NCI-H345 treated with DMSO at 0.1 percent for 48 hours (cell line): ENCODE data around the gene BEGAIN.

ENCODE experiments used
- DNase-seq: peaks from one replicate; lab custom pipeline; 2025; ENCODE audit not compliant: unreplicated experiment; lab: John Stamatoyannopoulos, UW

The BEGAIN gene

GRCh38 chr14:100554696-100555320, 32.4 kb downstream of the BEGAIN start:
- no peak for DNase-seq

GRCh38 chr14:100554082-100554677, 33.0 kb downstream of the BEGAIN start:
- DNase-seq, result no peak

GRCh38 chr14:100553471-100553870, 33.7 kb downstream of the BEGAIN start:
- no peak for DNase-seq

- peak; percentile 73 for DNase-seq
These were observed 34.6 kb downstream of the BEGAIN start for GRCh38 chr14:100552524-100553125.

GRCh38 chr14:100551056-100551455, 36.2 kb downstream of the BEGAIN start:
- no peak for DNase-seq

- DNase-seq, result no peak
These were observed 37.2 kb downstream of the BEGAIN start for GRCh38 chr14:100549834-100550625.

- DNase-seq, result no peak
These were observed 38.3 kb downstream of the BEGAIN start for GRCh38 chr14:100548939-100549338.

GRCh38 chr14:100548295-100548655, 38.9 kb downstream of the BEGAIN start:
- no peak for DNase-seq

- peak; percentile 60 for DNase-seq
These were observed 39.5 kb downstream of the BEGAIN start for GRCh38 chr14:100547633-100548294.

GRCh38 chr14:100546051-100546443, 41.2 kb downstream of the BEGAIN start:
- DNase-seq, result no peak

GRCh38 chr14:100545359-100545758, 41.9 kb downstream of the BEGAIN start:
- DNase-seq, result no peak

- no peak for DNase-seq
These were observed 42.6 kb downstream of the BEGAIN start for GRCh38 chr14:100544506-100545141.

GRCh38 chr14:100543471-100544455, 43.5 kb downstream of the BEGAIN start:
- DNase-seq, result no peak

GRCh38 chr14:100542619-100543205, 44.5 kb downstream of the BEGAIN start:
- no peak for DNase-seq

GRCh38 chr14:100541621-100542560, 45.3 kb downstream of the BEGAIN start:
- no peak for DNase-seq

- no peak for DNase-seq
These were observed 46.1 kb downstream of the BEGAIN start for GRCh38 chr14:100540926-100541620.

- DNase-seq, result no peak
These were observed 46.9 kb downstream of the BEGAIN start for GRCh38 chr14:100540141-100540925.
